GM23248 (cell line): ENCODE data around the gene HOXD9.

Source experiments
- EZH2 ChIP-seq: fragments of 200-600 bp; sonication (generic); IDR thresholded peaks from 2 replicates; pipeline ENCODE4 v1.6.1; 2018; ENCODE audit warnings: antibody characterized with exemption, mild to moderate bottlenecking; ENCODE audit not compliant: insufficient read depth, poor library complexity, severe bottlenecking
- EZH2phosphoT487 ChIP-seq: fragments of 200-600 bp; sonication (generic); IDR thresholded peaks from 2 replicates; pipeline ENCODE4 v1.6.1; 2018; ENCODE audit warnings: antibody characterized with exemption, moderate library complexity, mild to moderate bottlenecking, low read depth; ENCODE audit not compliant: insufficient read depth

GRCh38 chr2:176169711-176170110 is 47.2 kb downstream of the HOXD9 start:
- TF ChIP-seq EZH2phosphoT487 (no peak), EZH2 (no peak)
